SH-SY5Y (cell line): ENCODE measurements around the gene ABR.

ENCODE experiments used
- GATA2 ChIP-seq: IDR thresholded peaks from 2 replicates; pipeline ENCODE4 v1.6.1; 2011; ENCODE audit warnings: mild to moderate bottlenecking, low read depth, low read length
- GATA3 ChIP-seq: IDR thresholded peaks from 2 replicates; pipeline ENCODE4 v1.6.1; 2011; ENCODE audit warnings: low read depth, mild to moderate bottlenecking, low read length, moderate library complexity

DNA sequence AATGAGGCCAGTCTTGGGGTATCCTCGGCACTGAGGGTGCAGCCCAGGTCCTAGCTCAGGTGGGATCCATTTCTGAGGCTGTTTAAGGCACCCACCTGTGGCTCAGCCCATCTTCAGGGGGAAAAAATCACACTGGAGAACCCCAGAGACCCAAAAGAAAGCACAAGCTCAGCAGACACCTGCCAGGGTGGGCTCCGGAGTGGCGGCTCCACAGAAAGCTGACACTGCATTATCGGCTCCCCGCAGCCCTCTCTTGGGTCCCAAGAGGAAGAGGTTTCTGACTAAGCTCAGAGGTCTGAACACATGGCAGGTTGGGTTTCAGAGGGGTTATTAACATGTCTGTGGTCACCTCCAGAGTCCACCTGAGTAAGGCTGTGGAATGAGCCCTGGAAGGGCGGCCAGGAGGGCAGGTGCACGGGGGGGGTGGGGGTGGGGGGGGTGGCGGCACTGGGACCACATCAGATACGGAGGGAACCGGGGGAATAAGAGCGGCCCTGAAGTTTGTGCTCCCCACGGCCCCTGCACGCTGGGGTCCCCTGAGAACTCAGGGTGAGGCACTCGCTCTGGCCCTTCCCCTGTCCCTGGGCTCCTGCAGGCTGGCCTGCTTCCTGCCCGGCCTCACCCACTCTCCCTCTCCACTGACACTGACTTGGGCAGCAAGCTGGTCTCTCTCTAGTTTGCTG lies 103.3 kb downstream of the ABR start:
- TF ChIP-seq GATA2 (no peak), GATA3 (no peak)
